T-helper 17 cell (primary cell): ENCODE results near the gene CRYBG2. TPM values are rescaled to one million over a fixed set of nuclear protein-coding genes. Genes with fewer than 3 reads are reported as not detected.
"Not testable (repeated sequence)": the region's sequence is repeated elsewhere in the genome, so short reads cannot be mapped to it uniquely, and the experiment has no call there.

Experiments
- ATAC-seq: fragments of 150-1000 bp; cut with Tn5 transposase; 2 replicates; pipeline ENCODE4 v1.10.0; 2021; ENCODE audit warnings: mild to moderate bottlenecking, moderate library complexity
- DNase-seq, 3 donors: peaks; one replicate each; pipeline versions ENCODE4 v3.0.0 to v3.0.0-alpha.2; 2020 to 2021
- H3K9me3 ChIP-seq: one replicate; pipeline ENCODE4 v1.7.0; 2013; ENCODE audit warnings: low read length, mild to moderate bottlenecking; ENCODE audit not compliant: control insufficient read depth, poor library complexity, severe bottlenecking
- H3K27ac Mint-ChIP-seq: one replicate; pipeline ENCODE4 v1.8.0; 2022; ENCODE audit warnings: mild to moderate bottlenecking, moderate library complexity, mixed read lengths
- H3K27me3 Mint-ChIP-seq: one replicate; pipeline ENCODE4 v1.8.0; 2022; ENCODE audit warnings: mixed read lengths
- H3K36me3 Mint-ChIP-seq: one replicate; pipeline ENCODE4 v1.8.0; 2022; ENCODE audit warnings: low read depth, mixed read lengths
- H3K4me1 Mint-ChIP-seq: one replicate; pipeline ENCODE4 v1.8.0; 2022; ENCODE audit warnings: mild to moderate bottlenecking, mixed read lengths
- H3K4me3 Mint-ChIP-seq: one replicate; pipeline ENCODE4 v1.8.0; 2022; ENCODE audit warnings: mild to moderate bottlenecking, moderate library complexity, mixed read lengths
- total RNA-seq, 4 donors: library from RNA in 2 of 4; stranded (reverse) in 2 of 4; gene quantifications; one replicate each; pipeline ENCODE4 v1.2.3 and lab custom pipeline; 2022 to 2026

CRYBG2 gene, protein sequence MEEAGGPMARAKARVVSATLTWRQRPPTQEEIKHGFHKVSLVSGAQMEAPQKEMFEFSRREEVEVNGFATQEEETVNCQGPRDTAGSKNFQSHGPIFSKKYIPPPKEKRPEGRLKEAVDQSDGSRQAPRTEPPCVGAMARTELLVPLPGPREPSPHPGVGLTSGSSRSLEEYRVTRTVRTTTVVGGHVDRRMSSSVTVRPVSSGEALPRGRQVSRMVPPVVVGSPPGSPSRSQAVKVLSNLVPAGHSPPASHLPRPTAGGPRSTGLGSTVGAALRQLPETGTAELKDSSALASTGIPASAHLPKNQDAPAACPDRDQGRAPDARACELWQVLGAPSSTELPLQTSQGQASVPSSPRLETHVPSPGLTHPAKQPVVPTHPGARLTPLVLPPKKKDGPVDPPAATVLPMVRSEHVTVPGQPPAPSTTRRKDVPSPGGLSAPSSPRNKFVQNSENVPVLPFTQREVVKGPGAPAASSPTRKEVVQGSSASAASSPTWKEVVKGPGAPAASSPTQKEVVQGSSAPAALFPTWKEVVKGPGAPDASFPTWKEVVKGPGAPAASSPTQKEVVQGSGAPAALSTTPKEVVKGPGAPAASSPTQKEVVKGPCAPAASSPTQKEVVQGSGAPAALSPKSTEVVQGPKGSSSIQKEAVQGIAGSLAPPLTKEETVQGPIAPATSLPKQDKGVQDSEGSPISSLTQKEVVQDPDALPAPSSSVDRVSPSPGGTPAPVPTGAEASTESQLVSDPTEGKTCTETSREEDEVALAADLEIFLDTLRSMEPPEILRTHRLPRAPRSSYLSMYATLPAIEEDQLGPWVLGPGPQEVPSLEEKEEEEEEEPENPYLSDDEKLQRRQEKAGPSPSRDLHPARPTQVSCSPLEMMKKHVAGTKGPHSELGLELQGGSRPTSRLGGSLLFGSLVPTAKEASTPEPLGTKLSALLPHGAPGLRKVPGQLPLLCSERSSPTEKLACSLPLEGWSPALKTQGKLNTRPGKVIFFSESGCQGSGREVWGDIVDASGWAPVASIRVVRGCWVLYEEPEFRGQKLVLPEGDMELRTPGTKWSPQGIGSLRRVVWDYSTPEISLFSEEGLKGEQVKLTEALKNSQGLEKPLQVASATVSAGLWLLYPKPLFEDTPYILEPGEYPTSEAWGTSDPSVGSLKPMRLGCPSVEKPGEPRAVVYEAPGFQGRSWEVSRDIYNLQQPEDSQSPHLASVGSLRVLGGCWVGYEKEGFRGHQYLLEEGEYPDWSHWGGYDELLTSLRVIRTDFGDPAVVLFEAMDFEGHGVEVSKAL (N-terminal part only)
- total RNA-seq (1 to 10 TPM; 1.2 to 2.9 TPM), total RNA-seq (lab: John Stamatoyannopoulos, UW) (2.5 to 2.7 reads per million in 2 donors)

DNA sequence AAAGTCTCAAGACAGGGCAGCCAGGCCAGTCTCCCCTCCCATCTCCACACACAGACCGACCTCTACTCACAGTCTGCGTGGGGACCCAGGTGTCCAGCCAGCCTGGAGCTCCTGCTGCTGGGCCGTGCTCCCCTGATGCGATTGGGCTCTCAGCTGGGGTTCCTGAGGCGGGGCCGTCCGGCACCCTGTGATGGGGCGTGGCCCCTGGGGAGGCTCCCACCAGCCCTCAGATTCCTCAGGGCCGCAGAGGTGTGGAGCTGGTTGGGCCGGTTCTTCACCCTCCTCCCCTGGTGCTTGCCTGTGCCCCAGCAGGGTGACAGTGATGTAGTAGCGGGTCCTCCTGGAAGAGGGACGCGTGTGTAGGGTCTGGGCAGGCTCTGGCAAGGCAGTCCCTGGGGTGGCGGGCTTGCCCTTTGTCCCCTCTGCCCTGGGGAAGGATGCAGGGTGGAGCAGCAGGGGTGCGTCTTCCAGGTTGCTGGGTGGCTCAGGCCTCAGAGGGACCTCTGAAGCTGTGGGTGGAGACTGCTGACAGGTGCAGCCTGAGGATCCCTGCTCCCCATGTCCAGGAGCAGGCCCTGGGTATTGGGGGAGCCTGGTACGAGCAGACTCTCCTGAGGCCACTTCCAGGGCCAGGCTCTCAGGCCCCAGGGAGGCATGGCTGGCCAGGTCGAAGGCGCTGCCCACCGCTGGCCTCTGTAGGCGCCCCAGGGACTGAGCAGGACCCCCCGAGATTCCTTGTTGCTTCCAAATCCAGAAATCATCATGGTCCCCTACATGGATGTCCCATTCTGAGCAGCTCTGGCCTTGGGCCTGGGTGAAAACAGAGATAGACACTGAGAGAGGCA, at the start of gene CRYBG2:
CRYBG2 (minus strand) TSS at position 155 of the 845 bp plus-strand sequence. CDS start 7,473 bp downstream, outside the sequence.
- Mint-ChIP-seq H3K4me1 (peaks cover 28% of the 10 kb centered on the region), H3K4me3 (no peak within 1 kb of the TSS), H3K27me3 (peaks cover 5% of the 10 kb centered on the region), H3K27ac (no peak within 1 kb of the TSS), H3K36me3 (peaks cover 3% of the 10 kb centered on the region)
- DNase-seq = no peak
- no peak for ATAC-seq
- no peaks in the 10 kb centered on the region for H3K9me3 ChIP-seq

DNA sequence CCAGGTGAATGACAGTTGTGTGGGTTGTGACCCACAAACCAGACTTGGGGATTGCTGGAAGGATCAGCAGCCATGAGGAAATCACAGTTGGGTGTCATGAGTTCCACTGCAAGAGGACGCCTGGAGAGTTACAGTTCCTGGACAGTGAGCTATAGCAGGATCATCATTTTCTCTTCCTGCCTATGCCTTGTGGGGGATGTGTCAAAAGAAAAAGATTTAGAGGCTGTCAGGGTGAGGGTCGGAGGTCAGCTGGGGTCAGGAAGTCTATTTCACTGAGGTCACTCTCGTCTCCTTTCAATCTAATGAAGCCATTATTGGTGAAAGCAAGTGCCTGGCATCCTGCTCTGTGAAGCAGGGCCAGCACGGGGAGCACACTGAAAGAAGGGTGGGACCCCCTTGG, 49.7 kb upstream of the CRYBG2 start:
- Mint-ChIP-seq H3K36me3 (peaks cover 2% of the 10 kb centered on the region), H3K4me3 (no peak overlapping the region), H3K4me1 (peaks cover 3% of the 10 kb centered on the region), H3K27ac (no peak overlapping the region), H3K27me3 (peaks cover 49% of the 10 kb centered on the region)
- no peaks in the 10 kb centered on the region for H3K9me3 ChIP-seq
- ATAC-seq (no peak), DNase-seq (no peak)

DNA sequence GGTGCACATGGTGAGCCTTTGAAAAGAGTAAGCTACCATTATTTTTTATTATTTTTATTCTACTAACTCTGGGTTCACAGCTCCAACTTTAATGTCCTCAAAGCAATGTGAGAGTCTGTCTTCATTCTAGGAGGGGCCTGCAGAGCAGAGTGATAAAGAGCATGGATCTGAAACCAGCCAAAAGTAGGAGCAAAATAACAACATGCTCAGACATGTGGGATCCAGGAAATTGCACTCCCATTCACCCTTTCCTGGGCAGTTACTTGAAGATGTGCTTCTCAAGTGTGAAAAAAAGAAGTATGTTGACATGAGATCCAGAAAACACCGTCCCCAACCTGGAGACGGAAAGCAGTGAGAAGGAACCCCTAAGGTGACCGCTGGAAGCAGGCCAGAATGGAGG, 48.0 kb upstream of the CRYBG2 start:
- H3K27ac Mint-ChIP-seq = no peak overlapping the region
- H3K4me1 Mint-ChIP-seq = no peaks in the 10 kb centered on the region
- no peak overlapping the region for H3K4me3 Mint-ChIP-seq
- peaks cover 2% of the 10 kb centered on the region for H3K36me3 Mint-ChIP-seq
- ATAC-seq (no peak), DNase-seq (no peak)
- peaks cover 49% of the 10 kb centered on the region for H3K27me3 Mint-ChIP-seq
- H3K9me3 ChIP-seq = no peaks in the 10 kb centered on the region

DNA sequence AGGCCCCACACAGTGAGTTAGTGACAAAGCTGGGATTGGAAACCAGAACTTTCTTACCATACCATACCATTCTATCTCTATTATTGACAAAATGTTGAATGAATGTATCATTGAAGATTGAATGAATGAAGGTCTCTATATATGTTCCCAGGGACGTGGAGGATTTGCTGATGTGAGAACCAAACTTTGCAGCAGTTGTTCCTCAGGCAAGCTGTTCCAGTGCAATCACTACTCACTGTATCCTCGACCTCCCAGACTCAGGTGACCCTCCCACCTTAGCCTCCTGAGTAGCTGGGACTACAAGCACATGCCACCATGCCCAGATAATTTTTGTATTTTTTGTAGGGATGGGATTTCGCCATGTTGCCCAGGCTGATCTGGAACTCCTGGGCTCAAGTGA, 45.1 kb upstream of the CRYBG2 start:
- no peak for DNase-seq
- H3K27me3 Mint-ChIP-seq = peaks cover 31% of the 10 kb centered on the region
- no peak overlapping the region for H3K27ac Mint-ChIP-seq
- H3K4me1 Mint-ChIP-seq = peaks cover 4% of the 10 kb centered on the region
- no peak for ATAC-seq
- no peaks in the 10 kb centered on the region for H3K9me3 ChIP-seq
- H3K4me3 Mint-ChIP-seq = no peak overlapping the region
- peaks cover 2% of the 10 kb centered on the region for H3K36me3 Mint-ChIP-seq

DNA sequence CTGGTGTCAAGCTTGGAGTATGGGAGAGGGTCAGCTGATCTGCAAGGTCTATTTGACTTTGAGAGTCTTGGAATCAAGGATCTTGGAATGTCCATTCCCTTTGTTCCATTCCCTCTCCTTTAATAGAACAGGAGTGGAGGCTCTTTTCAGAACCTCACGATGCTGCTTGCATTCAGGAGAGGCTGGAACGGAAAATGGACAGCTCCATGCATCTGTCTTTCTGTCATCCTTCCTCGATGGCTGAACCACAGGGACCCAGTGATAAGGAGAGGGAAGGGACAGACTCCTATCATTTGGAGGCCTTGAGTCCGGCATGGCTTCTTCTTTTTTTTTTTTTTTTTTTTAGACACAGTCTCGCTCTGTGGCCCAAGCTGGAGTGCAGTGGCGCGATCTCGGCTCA, 41.8 kb upstream of the CRYBG2 start:
- Mint-ChIP-seq H3K27me3 (peaks cover 4% of the 10 kb centered on the region), H3K27ac (peak overlapping the region; percentile 37), H3K36me3 (no peaks in the 10 kb centered on the region), H3K4me1 (peaks cover 14% of the 10 kb centered on the region), H3K4me3 (no peak overlapping the region)
- H3K9me3 ChIP-seq = no peaks in the 10 kb centered on the region
- ATAC-seq (no peak), DNase-seq (no peak)

DNA sequence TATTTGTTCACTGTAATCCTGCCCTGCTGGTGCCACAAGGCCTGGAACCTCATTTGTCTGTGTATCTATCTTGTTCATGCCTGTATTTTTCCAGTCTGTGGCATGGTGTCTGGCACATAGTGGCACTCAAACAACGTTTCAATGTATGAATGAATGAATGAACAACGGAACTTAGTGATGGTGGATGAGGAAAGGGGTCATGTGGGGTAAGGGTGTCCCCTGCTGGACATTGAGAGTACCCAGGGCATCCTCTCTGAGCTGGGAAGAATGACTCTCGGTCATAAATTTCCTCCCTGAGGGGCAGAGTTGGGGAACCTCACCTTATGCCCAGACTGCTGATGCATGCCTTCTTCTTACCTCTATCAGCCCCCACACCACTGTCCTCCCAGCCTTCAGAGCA, 37.5 kb upstream of the CRYBG2 start:
- Mint-ChIP-seq H3K27ac (no peak overlapping the region), H3K36me3 (no peaks in the 10 kb centered on the region), H3K4me1 (peaks cover 19% of the 10 kb centered on the region), H3K4me3 (peak overlapping the region; percentile 68), H3K27me3 (no peaks in the 10 kb centered on the region)
- ATAC-seq = peak; percentile 76
- no peaks in the 10 kb centered on the region for H3K9me3 ChIP-seq
- no peak for DNase-seq

DNA sequence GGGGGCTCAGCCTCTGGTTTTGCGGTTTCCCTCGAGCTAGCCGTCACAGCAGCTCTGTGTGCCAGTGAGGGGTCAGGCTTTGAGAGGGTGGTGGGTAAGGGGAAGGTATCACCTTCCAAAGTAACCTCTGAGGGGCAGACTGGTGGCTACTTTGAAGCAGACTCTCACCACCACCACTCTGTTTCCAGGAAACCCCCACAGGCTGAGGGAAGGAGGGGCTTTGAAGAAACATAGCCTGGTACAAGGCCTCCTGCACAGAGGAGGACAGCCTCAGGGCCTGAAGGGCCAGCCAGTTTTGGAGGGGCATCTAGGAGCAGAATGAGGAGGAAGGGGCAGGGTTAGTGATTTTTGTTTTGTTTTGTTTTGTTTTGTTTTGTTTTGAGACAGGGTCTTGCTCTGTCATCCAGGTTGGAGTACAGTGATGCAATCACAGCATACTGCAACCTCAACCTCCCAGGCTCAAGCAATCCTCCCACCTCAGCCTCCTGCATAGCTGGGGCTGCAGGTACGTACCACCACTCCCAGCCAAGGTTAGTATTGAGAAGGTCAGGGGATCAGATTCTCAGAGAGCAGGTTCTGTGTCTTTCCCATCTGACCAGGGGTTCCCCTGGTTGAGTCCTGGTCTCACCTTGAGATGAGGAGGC, 35.8 kb upstream of the CRYBG2 start:
- no peak for DNase-seq

DNA sequence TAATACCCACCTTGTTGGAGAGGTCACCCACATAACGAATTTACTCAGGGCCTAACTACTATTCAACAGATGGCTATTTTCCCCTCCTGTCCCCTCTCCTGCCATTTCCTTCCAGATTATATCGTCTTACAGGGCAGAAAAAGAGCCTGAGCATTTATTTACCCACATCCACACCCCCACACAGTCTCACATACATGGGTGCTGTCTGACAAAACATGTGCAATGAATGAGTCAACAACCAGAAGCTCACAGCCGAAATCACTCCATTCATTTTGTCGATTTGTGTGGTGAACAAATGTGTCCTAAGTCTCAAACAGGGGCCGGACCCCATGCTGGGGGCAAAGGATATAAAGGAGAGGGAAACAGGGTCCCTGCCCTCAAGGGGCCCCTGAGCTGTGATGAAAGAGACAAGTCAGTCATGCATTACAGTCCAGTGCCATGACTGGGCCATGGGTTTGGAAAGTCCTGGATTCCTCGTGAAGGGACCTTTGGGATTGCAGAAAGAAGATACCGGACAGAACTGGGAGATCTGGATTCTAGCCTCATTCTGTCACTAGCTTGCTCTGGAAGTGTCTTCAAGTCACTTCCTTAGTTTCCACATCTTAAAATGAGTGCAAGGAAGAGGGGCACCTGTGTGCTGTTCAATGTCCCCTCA, 35.0 kb upstream of the CRYBG2 start:
- Mint-ChIP-seq H3K27ac (peak overlapping the region; percentile 21), H3K4me3 (no peak overlapping the region), H3K36me3 (no peaks in the 10 kb centered on the region), H3K27me3 (no peaks in the 10 kb centered on the region), H3K4me1 (peaks cover 29% of the 10 kb centered on the region)
- ATAC-seq (no peak), DNase-seq (no peak)
- H3K9me3 ChIP-seq = no peaks in the 10 kb centered on the region

More for the DNA sequence above, 35.8 kb upstream of the CRYBG2 start:
- ATAC-seq = no peak
- Mint-ChIP-seq H3K4me1 (peaks cover 26% of the 10 kb centered on the region), H3K4me3 (no peak overlapping the region), H3K27ac (peak overlapping the region; percentile 29), H3K27me3 (no peaks in the 10 kb centered on the region), H3K36me3 (no peaks in the 10 kb centered on the region)
- no peaks in the 10 kb centered on the region for H3K9me3 ChIP-seq

DNA sequence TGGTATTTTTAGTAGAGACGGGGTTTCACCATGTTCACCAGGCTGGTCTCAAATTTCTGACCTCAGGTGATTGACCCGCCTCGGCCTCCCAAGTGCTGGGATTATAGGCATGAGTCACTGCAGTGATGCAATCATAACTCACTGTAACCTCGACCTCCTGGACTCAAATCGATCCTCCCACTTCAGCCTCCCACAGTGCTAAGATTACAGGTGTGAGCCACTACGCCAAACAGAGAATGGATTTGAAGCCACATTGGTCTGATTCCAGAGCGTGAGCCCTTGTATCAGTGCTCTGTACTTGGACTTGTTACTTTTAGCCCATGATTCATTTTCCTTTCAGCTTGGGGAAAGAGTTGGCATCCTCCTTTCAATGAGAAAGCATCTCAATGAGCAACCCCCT, 33.5 kb upstream of the CRYBG2 start:
- no peak overlapping the region for H3K27ac Mint-ChIP-seq
- no peak for ATAC-seq

DNA sequence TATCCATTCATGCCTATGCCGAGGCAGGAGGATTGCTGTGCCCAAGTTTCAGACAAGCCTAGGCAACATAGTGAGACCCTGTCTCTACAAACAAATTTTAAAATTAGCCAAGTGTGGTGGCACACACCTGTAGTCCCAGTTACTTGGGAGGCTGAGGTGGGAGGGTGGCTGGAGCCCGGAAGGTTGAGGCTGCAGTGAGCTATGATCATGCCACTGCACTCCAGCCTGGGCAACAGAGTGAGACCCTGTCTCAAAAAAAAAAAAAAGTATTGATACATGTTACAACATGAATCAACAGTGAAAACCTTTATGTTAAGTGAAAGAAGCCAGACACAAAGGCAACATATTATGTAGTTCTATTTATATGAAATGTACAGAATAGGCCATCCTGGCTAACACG, 31.1 kb upstream of the CRYBG2 start:
- not testable (repeated sequence) for ATAC-seq, H3K36me3 Mint-ChIP-seq, H3K9me3 ChIP-seq, DNase-seq, H3K27me3 Mint-ChIP-seq
- H3K27ac Mint-ChIP-seq = peak overlapping the region; percentile 43
- peaks cover 22% of the 10 kb centered on the region for H3K4me1 Mint-ChIP-seq
- peak overlapping the region; percentile 70 for H3K4me3 Mint-ChIP-seq

More for the DNA sequence above, 33.5 kb upstream of the CRYBG2 start:
- H3K4me1 Mint-ChIP-seq = peaks cover 29% of the 10 kb centered on the region
- DNase-seq = no peak
- H3K27me3 Mint-ChIP-seq = no peaks in the 10 kb centered on the region
- H3K9me3 ChIP-seq = no peaks in the 10 kb centered on the region
- H3K36me3 Mint-ChIP-seq = no peaks in the 10 kb centered on the region
- H3K4me3 Mint-ChIP-seq = no peak overlapping the region

DNA sequence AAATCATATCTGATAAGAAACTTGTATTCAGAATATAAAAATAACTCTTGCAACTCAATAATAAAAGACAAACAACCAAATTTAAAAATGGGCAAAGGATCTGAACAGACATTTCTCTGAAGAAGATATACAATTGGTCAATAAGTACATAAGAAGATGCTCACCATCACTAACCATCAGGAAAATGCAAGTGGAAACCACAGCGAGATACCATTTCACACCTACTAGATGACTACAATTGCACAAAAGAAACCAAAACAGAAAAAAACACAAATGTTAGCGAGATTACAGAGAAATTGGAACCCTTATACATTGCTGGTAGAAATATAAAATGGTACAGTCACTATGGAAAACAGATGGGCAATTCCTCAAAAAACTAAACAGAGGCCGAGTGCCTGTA, 30.1 kb upstream of the CRYBG2 start:
- H3K4me3 Mint-ChIP-seq = peak overlapping the region; percentile 39
- peaks cover 26% of the 10 kb centered on the region for H3K4me1 Mint-ChIP-seq
- DNase-seq = no peak
- no peaks in the 10 kb centered on the region for H3K27me3 Mint-ChIP-seq
- H3K27ac Mint-ChIP-seq = no peak overlapping the region
- no peaks in the 10 kb centered on the region for H3K36me3 Mint-ChIP-seq
- no peak for ATAC-seq
- H3K9me3 ChIP-seq = no peaks in the 10 kb centered on the region
